Measurements from ENCODE around the gene NELL1.

- TF ChIP-seq POLR2A (IDR thresholded peaks at IDR 0.05) (no peak), POLR2AphosphoS5 (IDR thresholded peaks at IDR 0.05) (no peak)
- TF ChIP-seq, protein P1, sequence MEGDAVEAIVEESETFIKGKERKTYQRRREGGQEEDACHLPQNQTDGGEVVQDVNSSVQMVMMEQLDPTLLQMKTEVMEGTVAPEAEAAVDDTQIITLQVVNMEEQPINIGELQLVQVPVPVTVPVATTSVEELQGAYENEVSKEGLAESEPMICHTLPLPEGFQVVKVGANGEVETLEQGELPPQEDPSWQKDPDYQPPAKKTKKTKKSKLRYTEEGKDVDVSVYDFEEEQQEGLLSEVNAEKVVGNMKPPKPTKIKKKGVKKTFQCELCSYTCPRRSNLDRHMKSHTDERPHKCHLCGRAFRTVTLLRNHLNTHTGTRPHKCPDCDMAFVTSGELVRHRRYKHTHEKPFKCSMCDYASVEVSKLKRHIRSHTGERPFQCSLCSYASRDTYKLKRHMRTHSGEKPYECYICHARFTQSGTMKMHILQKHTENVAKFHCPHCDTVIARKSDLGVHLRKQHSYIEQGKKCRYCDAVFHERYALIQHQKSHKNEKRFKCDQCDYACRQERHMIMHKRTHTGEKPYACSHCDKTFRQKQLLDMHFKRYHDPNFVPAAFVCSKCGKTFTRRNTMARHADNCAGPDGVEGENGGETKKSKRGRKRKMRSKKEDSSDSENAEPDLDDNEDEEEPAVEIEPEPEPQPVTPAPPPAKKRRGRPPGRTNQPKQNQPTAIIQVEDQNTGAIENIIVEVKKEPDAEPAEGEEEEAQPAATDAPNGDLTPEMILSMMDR (IDR thresholded peaks at IDR 0.05) = no peak
Measured at GRCh38 chr11:20783220-20783619, 113.8 kb downstream of the NELL1 start.

All from upper lobe of left lung (tissue), 4 donors.